Fibroblast of pulmonary artery (primary cell): Measurements from ENCODE around the gene EVX2.

Experiments
- DNase-seq: peaks from one replicate; pipeline ENCODE4 v3.0.0-alpha.2; 2010; ENCODE audit warnings: low read depth
- H3K4me3 ChIP-seq: replicated peaks from 2 replicates; pipeline ENCODE4 v1.5.1; 2011; ENCODE audit warnings: low read depth, mild to moderate bottlenecking, control low read depth, low read length, moderate library complexity
- CTCF ChIP-seq: IDR thresholded peaks from 2 replicates; pipeline ENCODE4 v1.5.1; 2011; ENCODE audit warnings: mild to moderate bottlenecking, control low read depth, low read length, inconsistent platforms; ENCODE audit errors: missing control alignments

Gene EVX2

GRCh38 chr2:176083796-176084261, at the start of gene EVX2:
Gene EVX2, minus strand, starts transcription at chr2:176083962. Its CDS starts 186 bp downstream, at chr2:176083776.
- no peak for TF ChIP-seq CTCF
- no peak within 1 kb of the TSS for H3K4me3 ChIP-seq
- DNase-seq: no peak

- DNase-seq: no peak
Observed at GRCh38 chr2:176133389-176133788, 49.6 kb upstream of the EVX2 start.

GRCh38 chr2:176132205-176133171, 48.7 kb upstream of the EVX2 start:
- H3K4me3 ChIP-seq: no peak overlapping the region
- DNase-seq: no peak
- TF ChIP-seq CTCF: no peak

More at GRCh38 chr2:176133389-176133788, 49.6 kb upstream of the EVX2 start:
- H3K4me3 ChIP-seq: no peak overlapping the region
- no peak for TF ChIP-seq CTCF

GRCh38 chr2:176131848-176132158, 48.0 kb upstream of the EVX2 start:
- no peak overlapping the region for H3K4me3 ChIP-seq
- no peak for TF ChIP-seq CTCF
- DNase-seq: no peak

GRCh38 chr2:176130957-176131847, 47.4 kb upstream of the EVX2 start:
- no peak for DNase-seq
- H3K4me3 ChIP-seq: no peak overlapping the region
- TF ChIP-seq CTCF: no peak

- no peak for TF ChIP-seq CTCF
- DNase-seq: no peak
- no peak overlapping the region for H3K4me3 ChIP-seq
Observed at GRCh38 chr2:176130147-176130956, 46.6 kb upstream of the EVX2 start.
